ENCODE measurements around the gene KMT2A. TPM values are rescaled to one million over a fixed set of nuclear protein-coding genes. Genes with fewer than 3 reads are reported as not detected.

The KMT2A gene
- total and polyA plus RNA-seq, 2 experiments from 2014 or later: 34.3 to 72.2 TPM

DNA sequence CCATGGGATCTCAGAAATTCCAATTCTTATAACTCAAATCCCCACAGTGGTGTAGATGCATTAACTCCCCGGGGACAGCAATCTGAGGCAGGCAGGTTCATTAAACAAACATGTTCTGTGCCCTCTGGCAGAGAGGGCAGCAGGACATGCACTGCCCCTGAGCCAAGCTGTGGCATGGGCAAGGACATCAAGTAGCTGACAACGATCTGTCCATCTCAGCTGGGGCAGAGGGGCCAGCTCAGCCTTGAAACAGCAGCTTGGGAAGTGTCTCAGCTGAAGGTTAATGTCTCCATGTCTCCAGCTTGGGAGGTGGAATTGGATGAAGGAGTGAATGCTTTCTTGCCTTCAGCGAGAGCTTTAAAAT, 108.3 kb downstream of the KMT2A start:
- no peak overlapping the region for H3K4me3 Mint-ChIP-seq
- H3K9me3 Mint-ChIP-seq: no peaks in the 10 kb centered on the region
- DNase-seq (ENCODE audit: low spot score) (no peak), ATAC-seq (no peak)
- H3K79me2 ChIP-seq (replicated peaks; ENCODE audit: insufficient read depth): no peaks in the 10 kb centered on the region
- H3F3A ChIP-seq (replicated peaks; ENCODE audit: low read depth): no peaks in the 10 kb centered on the region
- no peak overlapping the region for H3K4me2 ChIP-seq
- no peaks in the 10 kb centered on the region for H3K4me1 Mint-ChIP-seq
- no peaks in the 10 kb centered on the region for H3K9me2 ChIP-seq (ENCODE audit: insufficient read depth)
- H4K20me1 ChIP-seq (replicated peaks; ENCODE audit: insufficient read depth): no peaks in the 10 kb centered on the region
- H3K27ac ChIP-seq (ENCODE audit: low read depth): no peak overlapping the region
- no peaks in the 10 kb centered on the region for H3K36me3 ChIP-seq (ENCODE audit: insufficient read depth)
- H3K27ac Mint-ChIP-seq: no peak overlapping the region
- peaks cover 2% of the 10 kb centered on the region for H3K27me3 Mint-ChIP-seq (ENCODE audit: insufficient read depth, low read depth, poor library complexity)
- H3K4me1 ChIP-seq (ENCODE audit: insufficient read depth): no peaks in the 10 kb centered on the region
- no peaks in the 10 kb centered on the region for H3K27me3 ChIP-seq (ENCODE audit: insufficient read depth)
- TF ChIP-seq, protein P1, sequence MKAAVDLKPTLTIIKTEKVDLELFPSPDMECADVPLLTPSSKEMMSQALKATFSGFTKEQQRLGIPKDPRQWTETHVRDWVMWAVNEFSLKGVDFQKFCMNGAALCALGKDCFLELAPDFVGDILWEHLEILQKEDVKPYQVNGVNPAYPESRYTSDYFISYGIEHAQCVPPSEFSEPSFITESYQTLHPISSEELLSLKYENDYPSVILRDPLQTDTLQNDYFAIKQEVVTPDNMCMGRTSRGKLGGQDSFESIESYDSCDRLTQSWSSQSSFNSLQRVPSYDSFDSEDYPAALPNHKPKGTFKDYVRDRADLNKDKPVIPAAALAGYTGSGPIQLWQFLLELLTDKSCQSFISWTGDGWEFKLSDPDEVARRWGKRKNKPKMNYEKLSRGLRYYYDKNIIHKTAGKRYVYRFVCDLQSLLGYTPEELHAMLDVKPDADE (IDR thresholded peaks at IDR 0.05): no peak
- TF ChIP-seq EZH2 (IDR thresholded peaks at IDR 0.05; ENCODE audit: low read depth, unreplicated experiment) (no peak), EZH2phosphoT487 (IDR thresholded peaks at IDR 0.05; ENCODE audit: unreplicated experiment) (no peak), CREB1 (CRISPR knock-in tag; IDR thresholded peaks at IDR 0.05; ENCODE audit: low read depth) (no peak), STAT1 (IDR thresholded peaks at IDR 0.05; ENCODE audit: unreplicated experiment) (no peak)
- TF ChIP-seq, protein P2, sequence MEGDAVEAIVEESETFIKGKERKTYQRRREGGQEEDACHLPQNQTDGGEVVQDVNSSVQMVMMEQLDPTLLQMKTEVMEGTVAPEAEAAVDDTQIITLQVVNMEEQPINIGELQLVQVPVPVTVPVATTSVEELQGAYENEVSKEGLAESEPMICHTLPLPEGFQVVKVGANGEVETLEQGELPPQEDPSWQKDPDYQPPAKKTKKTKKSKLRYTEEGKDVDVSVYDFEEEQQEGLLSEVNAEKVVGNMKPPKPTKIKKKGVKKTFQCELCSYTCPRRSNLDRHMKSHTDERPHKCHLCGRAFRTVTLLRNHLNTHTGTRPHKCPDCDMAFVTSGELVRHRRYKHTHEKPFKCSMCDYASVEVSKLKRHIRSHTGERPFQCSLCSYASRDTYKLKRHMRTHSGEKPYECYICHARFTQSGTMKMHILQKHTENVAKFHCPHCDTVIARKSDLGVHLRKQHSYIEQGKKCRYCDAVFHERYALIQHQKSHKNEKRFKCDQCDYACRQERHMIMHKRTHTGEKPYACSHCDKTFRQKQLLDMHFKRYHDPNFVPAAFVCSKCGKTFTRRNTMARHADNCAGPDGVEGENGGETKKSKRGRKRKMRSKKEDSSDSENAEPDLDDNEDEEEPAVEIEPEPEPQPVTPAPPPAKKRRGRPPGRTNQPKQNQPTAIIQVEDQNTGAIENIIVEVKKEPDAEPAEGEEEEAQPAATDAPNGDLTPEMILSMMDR (conservative IDR thresholded peaks at IDR 0.05; ENCODE audit: low read depth in 2 of 2): no peak
- no peak overlapping the region for H2AFZ ChIP-seq
- no peak overlapping the region for H3K4me3 ChIP-seq
- H3K36me3 Mint-ChIP-seq (ENCODE audit: low read depth): peaks cover 9% of the 10 kb centered on the region; the same call in 2 of the 3 replicates

GRCh38 chr11:118545533-118545932, 109.2 kb downstream of the KMT2A start:
- Histone ChIP-seq H3K4me2 (no peak overlapping the region), H4K20me1 (replicated peaks; ENCODE audit: insufficient read depth) (no peaks in the 10 kb centered on the region), H3K9me2 (ENCODE audit: insufficient read depth) (no peaks in the 10 kb centered on the region), H2AFZ (no peak overlapping the region), H3K27me3 (ENCODE audit: insufficient read depth) (no peaks in the 10 kb centered on the region), H3K36me3 (ENCODE audit: insufficient read depth) (no peaks in the 10 kb centered on the region), H3K4me1 (ENCODE audit: insufficient read depth) (no peaks in the 10 kb centered on the region), H3F3A (replicated peaks; ENCODE audit: low read depth) (no peaks in the 10 kb centered on the region), H3K4me3 (no peak overlapping the region), H3K79me2 (replicated peaks; ENCODE audit: insufficient read depth) (no peaks in the 10 kb centered on the region), H3K27ac (ENCODE audit: low read depth) (no peak overlapping the region)
- H3K27me3 Mint-ChIP-seq (ENCODE audit: insufficient read depth, low read depth, poor library complexity): peaks cover 2% of the 10 kb centered on the region
- ATAC-seq: no peak
- H3K4me3 Mint-ChIP-seq: no peak overlapping the region
- H3K9me3 Mint-ChIP-seq: no peaks in the 10 kb centered on the region
- no peaks in the 10 kb centered on the region for H3K4me1 Mint-ChIP-seq
- H3K36me3 Mint-ChIP-seq (ENCODE audit: low read depth): peaks cover 8% of the 10 kb centered on the region; the same call in 2 of the 3 replicates
- no peak overlapping the region for H3K27ac Mint-ChIP-seq
- no peak for DNase-seq (ENCODE audit: low spot score)
- TF ChIP-seq, protein P3, sequence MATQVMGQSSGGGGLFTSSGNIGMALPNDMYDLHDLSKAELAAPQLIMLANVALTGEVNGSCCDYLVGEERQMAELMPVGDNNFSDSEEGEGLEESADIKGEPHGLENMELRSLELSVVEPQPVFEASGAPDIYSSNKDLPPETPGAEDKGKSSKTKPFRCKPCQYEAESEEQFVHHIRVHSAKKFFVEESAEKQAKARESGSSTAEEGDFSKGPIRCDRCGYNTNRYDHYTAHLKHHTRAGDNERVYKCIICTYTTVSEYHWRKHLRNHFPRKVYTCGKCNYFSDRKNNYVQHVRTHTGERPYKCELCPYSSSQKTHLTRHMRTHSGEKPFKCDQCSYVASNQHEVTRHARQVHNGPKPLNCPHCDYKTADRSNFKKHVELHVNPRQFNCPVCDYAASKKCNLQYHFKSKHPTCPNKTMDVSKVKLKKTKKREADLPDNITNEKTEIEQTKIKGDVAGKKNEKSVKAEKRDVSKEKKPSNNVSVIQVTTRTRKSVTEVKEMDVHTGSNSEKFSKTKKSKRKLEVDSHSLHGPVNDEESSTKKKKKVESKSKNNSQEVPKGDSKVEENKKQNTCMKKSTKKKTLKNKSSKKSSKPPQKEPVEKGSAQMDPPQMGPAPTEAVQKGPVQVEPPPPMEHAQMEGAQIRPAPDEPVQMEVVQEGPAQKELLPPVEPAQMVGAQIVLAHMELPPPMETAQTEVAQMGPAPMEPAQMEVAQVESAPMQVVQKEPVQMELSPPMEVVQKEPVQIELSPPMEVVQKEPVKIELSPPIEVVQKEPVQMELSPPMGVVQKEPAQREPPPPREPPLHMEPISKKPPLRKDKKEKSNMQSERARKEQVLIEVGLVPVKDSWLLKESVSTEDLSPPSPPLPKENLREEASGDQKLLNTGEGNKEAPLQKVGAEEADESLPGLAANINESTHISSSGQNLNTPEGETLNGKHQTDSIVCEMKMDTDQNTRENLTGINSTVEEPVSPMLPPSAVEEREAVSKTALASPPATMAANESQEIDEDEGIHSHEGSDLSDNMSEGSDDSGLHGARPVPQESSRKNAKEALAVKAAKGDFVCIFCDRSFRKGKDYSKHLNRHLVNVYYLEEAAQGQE (IDR thresholded peaks at IDR 0.05; ENCODE audit: unreplicated experiment): no peak
- TF ChIP-seq JUNB (IDR thresholded peaks at IDR 0.05; ENCODE audit: unreplicated experiment) (no peak), ZNF331 (CRISPR knock-in tag; IDR thresholded peaks at IDR 0.05; ENCODE audit: low read depth) (no peak), STAT1 (IDR thresholded peaks at IDR 0.05; ENCODE audit: unreplicated experiment) (no peak)
- TF ChIP-seq, protein P1 (IDR thresholded peaks at IDR 0.05): no peak
- TF ChIP-seq, protein P2 (conservative IDR thresholded peaks at IDR 0.05; ENCODE audit: low read depth in 2 of 2): no peak
